Parathyroid adenoma (tissue), 2 donors: ENCODE data around the gene PRDM15.

Experiments
- H2AFZ ChIP-seq: fragments of 300-600 bp; sonication (generic); one replicate; pipeline ENCODE4 v1.7.0; 2017; ENCODE audit warnings: antibody characterized with exemption, mild to moderate bottlenecking
- H3K27ac ChIP-seq: fragments of 300-600 bp; sonication (generic); one replicate; pipeline ENCODE4 v1.7.0; 2017
- H3K27me3 ChIP-seq: fragments of 300-600 bp; sonication (generic); one replicate; pipeline ENCODE4 v1.7.0; 2017; ENCODE audit warnings: low read length; ENCODE audit not compliant: control insufficient read depth, insufficient read depth
- H3K36me3 ChIP-seq: fragments of 300-600 bp; sonication (generic); one replicate; pipeline ENCODE4 v1.7.0; 2017; ENCODE audit warnings: low read length; ENCODE audit not compliant: control insufficient read depth, insufficient read depth
- H3K4me1 ChIP-seq: fragments of 300-600 bp; sonication (generic); one replicate; pipeline ENCODE4 v1.7.0; 2017; ENCODE audit warnings: control low read depth
- H3K4me2 ChIP-seq: fragments of 300-600 bp; sonication (generic); one replicate; pipeline ENCODE4 v1.7.0; 2017; ENCODE audit warnings: low read length
- H3K4me3 ChIP-seq: fragments of 300-600 bp; sonication (generic); one replicate; pipeline ENCODE4 v1.7.0; 2017; ENCODE audit warnings: low read depth, low read length
- H3K79me2 ChIP-seq: fragments of 300-600 bp; sonication (generic); one replicate; pipeline ENCODE4 v1.7.0; 2017; ENCODE audit warnings: control low read depth
- H3K9ac ChIP-seq: fragments of 300-600 bp; sonication (generic); one replicate; pipeline ENCODE4 v1.7.0; 2017; ENCODE audit warnings: mild to moderate bottlenecking
- H3K9me3 ChIP-seq: fragments of 300-600 bp; sonication (generic); one replicate; pipeline ENCODE4 v1.7.0; 2017; ENCODE audit warnings: low read length; ENCODE audit not compliant: control insufficient read depth
- TF ChIP-seq, protein P1 (sequence below): fragments of 300-600 bp; sonication (generic); IDR thresholded peaks from one replicate; pipeline ENCODE4 v1.7.0; 2017; ENCODE audit warnings: antibody characterized with exemption, mild to moderate bottlenecking
- donor health status: primary hyperparathyroidism.

Gene PRDM15

DNA sequence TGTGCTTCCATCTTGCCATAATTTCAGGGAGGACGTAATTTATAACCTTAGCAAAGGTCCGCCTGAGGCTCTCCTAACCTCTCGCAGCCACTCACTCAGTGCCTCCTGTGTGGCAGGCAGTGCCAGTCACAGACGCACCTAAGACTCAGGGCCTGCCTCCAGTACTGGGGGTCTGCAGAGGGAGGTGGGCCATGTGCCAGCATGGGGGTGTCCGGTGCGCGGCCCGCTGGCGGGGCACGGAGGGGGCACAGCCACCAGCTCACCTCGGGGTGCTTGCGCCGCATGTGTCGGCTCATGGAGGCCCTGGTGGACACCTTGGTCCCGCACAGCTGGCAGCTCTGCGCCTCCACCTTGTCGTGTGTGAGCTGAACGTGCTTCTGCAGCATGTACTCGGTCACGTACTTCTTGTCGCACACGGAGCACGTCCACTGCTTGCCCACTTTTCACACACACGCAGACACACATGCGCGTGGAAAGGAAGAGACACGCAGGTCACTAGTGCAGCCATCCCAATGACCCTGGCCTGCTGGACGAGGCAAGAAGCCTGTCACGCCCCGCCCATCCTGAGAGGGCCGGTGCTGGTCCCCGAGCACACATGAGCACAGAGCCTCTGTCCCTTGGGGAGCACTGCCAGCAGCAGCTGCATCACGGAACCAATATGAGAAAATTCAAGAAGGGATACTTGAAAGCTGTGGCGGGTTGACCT is 69.1 kb downstream of the PRDM15 start:
- Histone ChIP-seq H3K27me3 (no peaks in the 10 kb centered on the region), H3K9me3 (no peaks in the 10 kb centered on the region), H2AFZ (no peak overlapping the region), H3K9ac (no peak overlapping the region), H3K4me1 (no peaks in the 10 kb centered on the region), H3K4me2 (no peak overlapping the region), H3K79me2 (no peaks in the 10 kb centered on the region), H3K27ac (no peak overlapping the region), H3K4me3 (no peak overlapping the region), H3K36me3 (no peaks in the 10 kb centered on the region)
- TF ChIP-seq, protein P1, sequence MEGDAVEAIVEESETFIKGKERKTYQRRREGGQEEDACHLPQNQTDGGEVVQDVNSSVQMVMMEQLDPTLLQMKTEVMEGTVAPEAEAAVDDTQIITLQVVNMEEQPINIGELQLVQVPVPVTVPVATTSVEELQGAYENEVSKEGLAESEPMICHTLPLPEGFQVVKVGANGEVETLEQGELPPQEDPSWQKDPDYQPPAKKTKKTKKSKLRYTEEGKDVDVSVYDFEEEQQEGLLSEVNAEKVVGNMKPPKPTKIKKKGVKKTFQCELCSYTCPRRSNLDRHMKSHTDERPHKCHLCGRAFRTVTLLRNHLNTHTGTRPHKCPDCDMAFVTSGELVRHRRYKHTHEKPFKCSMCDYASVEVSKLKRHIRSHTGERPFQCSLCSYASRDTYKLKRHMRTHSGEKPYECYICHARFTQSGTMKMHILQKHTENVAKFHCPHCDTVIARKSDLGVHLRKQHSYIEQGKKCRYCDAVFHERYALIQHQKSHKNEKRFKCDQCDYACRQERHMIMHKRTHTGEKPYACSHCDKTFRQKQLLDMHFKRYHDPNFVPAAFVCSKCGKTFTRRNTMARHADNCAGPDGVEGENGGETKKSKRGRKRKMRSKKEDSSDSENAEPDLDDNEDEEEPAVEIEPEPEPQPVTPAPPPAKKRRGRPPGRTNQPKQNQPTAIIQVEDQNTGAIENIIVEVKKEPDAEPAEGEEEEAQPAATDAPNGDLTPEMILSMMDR, result no peak

GRCh38 chr21:41808846-41809245 is 70.3 kb downstream of the PRDM15 start:
- H2AFZ ChIP-seq, result no peak overlapping the region
- H3K9ac ChIP-seq, result no peak overlapping the region
- no peaks in the 10 kb centered on the region for H3K79me2 ChIP-seq
- no peak overlapping the region for H3K4me3 ChIP-seq
- no peak overlapping the region for H3K27ac ChIP-seq
- H3K9me3 ChIP-seq, result no peaks in the 10 kb centered on the region
- TF ChIP-seq, protein P1, result no peak
- H3K27me3 ChIP-seq, result no peaks in the 10 kb centered on the region
- H3K36me3 ChIP-seq, result no peaks in the 10 kb centered on the region
- H3K4me1 ChIP-seq, result no peaks in the 10 kb centered on the region
- H3K4me2 ChIP-seq, result no peak overlapping the region

GRCh38 chr21:41808094-41808493 is 71.0 kb downstream of the PRDM15 start:
- no peak overlapping the region for H3K4me2 ChIP-seq
- H3K27me3 ChIP-seq, result no peaks in the 10 kb centered on the region

DNA sequence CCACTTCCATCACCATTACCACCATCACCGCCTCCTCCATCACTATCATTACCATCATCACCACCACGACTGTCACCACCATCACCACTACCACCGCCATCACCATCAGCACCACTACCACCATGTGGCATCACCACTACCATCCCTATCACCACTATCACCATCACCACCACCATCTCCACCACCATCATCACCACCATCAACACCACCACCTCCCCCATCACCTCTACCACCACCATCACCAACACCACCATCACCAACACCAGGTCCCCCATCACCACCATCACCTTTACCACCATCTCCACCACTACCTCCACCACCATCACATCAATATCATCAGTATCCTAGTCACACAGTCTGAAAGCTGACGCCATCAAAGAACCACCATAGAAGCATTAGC is 72.4 kb downstream of the PRDM15 start:
- H3K9ac ChIP-seq, result no peak overlapping the region
- no peak overlapping the region for H3K27ac ChIP-seq
- TF ChIP-seq, protein P1, result no peak
- H3K27me3 ChIP-seq, result no peaks in the 10 kb centered on the region
- H3K4me2 ChIP-seq, result no peak overlapping the region
- no peaks in the 10 kb centered on the region for H3K4me1 ChIP-seq
- no peak overlapping the region for H3K4me3 ChIP-seq
- no peak overlapping the region for H2AFZ ChIP-seq
- no peaks in the 10 kb centered on the region for H3K9me3 ChIP-seq
- H3K36me3 ChIP-seq, result no peaks in the 10 kb centered on the region
- H3K79me2 ChIP-seq, result no peaks in the 10 kb centered on the region

More at GRCh38 chr21:41808094-41808493, 71.0 kb downstream of the PRDM15 start:
- H3K4me1 ChIP-seq, result no peaks in the 10 kb centered on the region
- H3K27ac ChIP-seq, result no peak overlapping the region
- no peak overlapping the region for H2AFZ ChIP-seq
- TF ChIP-seq, protein P1, result no peak
- no peak overlapping the region for H3K9ac ChIP-seq
- no peaks in the 10 kb centered on the region for H3K79me2 ChIP-seq
- no peak overlapping the region for H3K4me3 ChIP-seq
- no peaks in the 10 kb centered on the region for H3K9me3 ChIP-seq
- no peaks in the 10 kb centered on the region for H3K36me3 ChIP-seq

DNA sequence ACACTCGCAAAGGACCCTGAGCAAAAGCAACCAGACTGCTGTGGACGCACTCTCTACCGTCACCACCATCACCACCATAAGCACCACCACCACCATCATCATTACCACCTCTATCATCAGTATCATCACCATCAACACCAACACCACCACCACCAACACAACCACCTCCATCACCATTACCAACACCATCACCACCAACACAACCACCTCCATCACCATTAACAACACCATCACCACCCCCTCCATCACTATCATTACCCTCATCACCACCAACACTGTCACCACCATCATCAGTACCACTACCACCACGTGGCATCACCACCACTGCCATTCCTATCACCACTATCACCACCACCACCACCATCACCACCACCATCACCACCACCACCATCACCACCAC is 73.5 kb downstream of the PRDM15 start:
- TF ChIP-seq, protein P1, result no peak
- no peak overlapping the region for H3K4me2 ChIP-seq
- H3K9me3 ChIP-seq, result no peaks in the 10 kb centered on the region
- no peak overlapping the region for H3K9ac ChIP-seq
- no peaks in the 10 kb centered on the region for H3K4me1 ChIP-seq
- no peaks in the 10 kb centered on the region for H3K27me3 ChIP-seq
- no peak overlapping the region for H3K4me3 ChIP-seq
- H3K27ac ChIP-seq, result no peak overlapping the region
- no peaks in the 10 kb centered on the region for H3K36me3 ChIP-seq
- no peaks in the 10 kb centered on the region for H3K79me2 ChIP-seq
- H2AFZ ChIP-seq, result no peak overlapping the region
